PFSK-1 (cell line): Measurements from ENCODE around the gene PLA2R1.

Source experiments
- FOXP2 ChIP-seq: optimal IDR thresholded peaks from 2 replicates; pipeline ENCODE3; 2011; ENCODE audit warnings: borderline replicate concordance, control low read depth, inconsistent platforms; ENCODE audit not compliant: insufficient read depth; ENCODE audit errors: extremely low read length, extremely low read depth
- POLR2AphosphoS5 ChIP-seq: IDR thresholded peaks from 2 replicates; pipeline ENCODE4 v1.6.1; 2012; ENCODE audit warnings: low read depth, mild to moderate bottlenecking, control low read depth, low read length, moderate library complexity
- SIN3A ChIP-seq: IDR thresholded peaks from 2 replicates; pipeline ENCODE4 v1.6.1; 2012; ENCODE audit warnings: mild to moderate bottlenecking, low read length, moderate library complexity, borderline replicate concordance; ENCODE audit not compliant: insufficient read depth
- TAF1 ChIP-seq: IDR thresholded peaks from 2 replicates; pipeline ENCODE4 v1.6.1; 2012; ENCODE audit warnings: low read length, control low read depth, borderline replicate concordance; ENCODE audit not compliant: insufficient read depth
- TF ChIP-seq, protein P1 (sequence below), 2 experiments: IDR thresholded peaks; 2 replicates each; pipeline versions ENCODE4 v1.6.1 to v1.8.0; 2011 to 2012; ENCODE audit warnings: low read depth in 2 of 2, low read length in 2 of 2, control low read depth in 1 of 2, inconsistent platforms in 1 of 2, mild to moderate bottlenecking in 1 of 2, moderate library complexity in 1 of 2; ENCODE audit not compliant: insufficient read depth in 1 of 2

PLA2R1 gene

DNA sequence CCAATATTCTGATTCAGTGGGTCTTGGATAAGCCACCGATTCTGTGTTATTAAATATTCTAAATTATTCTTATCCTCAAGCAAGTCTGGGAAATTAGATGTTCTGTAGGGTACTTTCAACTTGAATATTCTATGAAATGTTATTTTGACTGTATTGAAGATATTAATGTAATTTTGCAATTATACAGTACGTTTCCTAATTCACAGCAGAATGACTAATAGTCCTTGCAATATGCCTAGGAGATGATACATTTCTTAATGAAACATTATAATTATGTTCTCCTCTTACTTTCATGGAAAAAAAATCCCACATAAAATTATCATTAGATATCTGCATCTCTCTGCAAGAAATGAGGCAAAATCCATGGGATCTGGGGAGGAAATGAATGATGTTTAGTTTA lies 46.2 kb upstream of the PLA2R1 start:
- no peak for TF ChIP-seq TAF1
- no peak for TF ChIP-seq FOXP2
- TF ChIP-seq POLR2AphosphoS5, result no peak
- TF ChIP-seq, protein P1, sequence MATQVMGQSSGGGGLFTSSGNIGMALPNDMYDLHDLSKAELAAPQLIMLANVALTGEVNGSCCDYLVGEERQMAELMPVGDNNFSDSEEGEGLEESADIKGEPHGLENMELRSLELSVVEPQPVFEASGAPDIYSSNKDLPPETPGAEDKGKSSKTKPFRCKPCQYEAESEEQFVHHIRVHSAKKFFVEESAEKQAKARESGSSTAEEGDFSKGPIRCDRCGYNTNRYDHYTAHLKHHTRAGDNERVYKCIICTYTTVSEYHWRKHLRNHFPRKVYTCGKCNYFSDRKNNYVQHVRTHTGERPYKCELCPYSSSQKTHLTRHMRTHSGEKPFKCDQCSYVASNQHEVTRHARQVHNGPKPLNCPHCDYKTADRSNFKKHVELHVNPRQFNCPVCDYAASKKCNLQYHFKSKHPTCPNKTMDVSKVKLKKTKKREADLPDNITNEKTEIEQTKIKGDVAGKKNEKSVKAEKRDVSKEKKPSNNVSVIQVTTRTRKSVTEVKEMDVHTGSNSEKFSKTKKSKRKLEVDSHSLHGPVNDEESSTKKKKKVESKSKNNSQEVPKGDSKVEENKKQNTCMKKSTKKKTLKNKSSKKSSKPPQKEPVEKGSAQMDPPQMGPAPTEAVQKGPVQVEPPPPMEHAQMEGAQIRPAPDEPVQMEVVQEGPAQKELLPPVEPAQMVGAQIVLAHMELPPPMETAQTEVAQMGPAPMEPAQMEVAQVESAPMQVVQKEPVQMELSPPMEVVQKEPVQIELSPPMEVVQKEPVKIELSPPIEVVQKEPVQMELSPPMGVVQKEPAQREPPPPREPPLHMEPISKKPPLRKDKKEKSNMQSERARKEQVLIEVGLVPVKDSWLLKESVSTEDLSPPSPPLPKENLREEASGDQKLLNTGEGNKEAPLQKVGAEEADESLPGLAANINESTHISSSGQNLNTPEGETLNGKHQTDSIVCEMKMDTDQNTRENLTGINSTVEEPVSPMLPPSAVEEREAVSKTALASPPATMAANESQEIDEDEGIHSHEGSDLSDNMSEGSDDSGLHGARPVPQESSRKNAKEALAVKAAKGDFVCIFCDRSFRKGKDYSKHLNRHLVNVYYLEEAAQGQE (IDR thresholded peaks at IDR 0.05; ENCODE audit: insufficient read depth in 1 of 2, low read depth in 2 of 2, low read length in 2 of 2), result no peak

DNA sequence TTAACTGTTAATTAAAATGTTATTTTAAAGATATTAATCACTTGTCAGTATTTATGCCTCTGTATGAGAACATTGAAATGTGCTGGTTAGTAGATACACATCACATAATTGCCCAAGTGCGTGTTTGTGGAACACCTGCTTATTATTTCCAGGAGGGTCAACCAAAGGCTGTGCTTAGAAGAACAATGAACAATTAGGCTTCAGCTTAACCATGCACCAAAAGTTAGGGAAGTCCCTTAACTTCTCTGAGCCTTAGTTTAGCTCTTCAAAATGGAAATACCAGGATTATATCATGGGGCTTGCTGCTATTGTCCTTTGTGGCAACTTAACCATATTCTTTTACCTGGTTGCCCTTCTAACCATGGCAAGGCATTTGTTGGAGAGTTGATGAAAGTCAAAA lies 43.0 kb upstream of the PLA2R1 start:
- TF ChIP-seq, protein P1 (IDR thresholded peaks at IDR 0.05; ENCODE audit: insufficient read depth in 1 of 2, low read depth in 2 of 2, low read length in 2 of 2), result no peak
- TF ChIP-seq TAF1 (no peak), POLR2AphosphoS5 (no peak), SIN3A (no peak), FOXP2 (no peak)

DNA sequence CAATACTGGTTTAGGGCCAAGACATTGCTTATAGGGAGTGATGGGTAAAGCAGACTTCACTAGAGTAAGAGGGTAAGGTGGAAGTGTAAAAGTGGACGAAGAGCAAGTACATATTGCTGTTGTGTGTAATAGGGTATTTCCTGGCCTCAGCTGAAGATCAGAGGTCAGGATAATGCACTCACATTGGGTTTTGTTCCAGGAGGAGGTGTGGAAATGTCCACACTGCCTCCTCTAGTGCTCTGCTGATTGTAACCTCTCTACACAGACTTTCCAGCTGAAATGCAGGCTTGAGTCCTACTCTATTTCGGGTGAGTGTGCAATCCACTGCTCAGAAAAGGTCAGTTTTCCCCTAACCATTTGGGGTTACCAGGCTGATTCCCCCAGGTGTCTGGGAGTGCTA lies 41.7 kb upstream of the PLA2R1 start:
- TF ChIP-seq FOXP2 (no peak), SIN3A (no peak), TAF1 (no peak), POLR2AphosphoS5 (no peak)
- TF ChIP-seq, protein P1 (IDR thresholded peaks at IDR 0.05; ENCODE audit: insufficient read depth in 1 of 2, low read depth in 2 of 2, low read length in 2 of 2), result no peak

DNA sequence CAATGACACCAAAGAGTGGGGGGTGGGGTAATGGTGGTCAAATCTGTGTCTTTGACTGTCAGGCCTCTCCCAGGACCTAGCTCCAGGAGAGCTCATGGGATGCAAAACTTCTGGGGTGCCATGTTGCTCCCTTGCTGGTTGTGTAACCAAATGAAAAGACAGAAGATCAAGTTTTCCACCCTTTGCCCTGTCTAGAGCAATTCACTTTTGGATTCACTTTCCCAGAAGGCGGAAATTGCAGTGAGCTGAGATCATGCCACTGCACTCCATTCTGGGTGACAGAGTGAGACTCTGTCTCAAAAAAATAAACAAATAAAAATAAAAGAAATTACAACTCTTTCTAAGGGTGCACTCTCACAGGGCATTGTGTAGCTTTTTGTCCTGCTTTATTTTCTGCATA lies 34.9 kb upstream of the PLA2R1 start:
- no peak for TF ChIP-seq POLR2AphosphoS5
- TF ChIP-seq TAF1, result no peak
- TF ChIP-seq, protein P1 (IDR thresholded peaks at IDR 0.05; ENCODE audit: insufficient read depth in 1 of 2, low read depth in 2 of 2, low read length in 2 of 2), result no peak
- no peak for TF ChIP-seq FOXP2
- TF ChIP-seq SIN3A, result no peak

DNA sequence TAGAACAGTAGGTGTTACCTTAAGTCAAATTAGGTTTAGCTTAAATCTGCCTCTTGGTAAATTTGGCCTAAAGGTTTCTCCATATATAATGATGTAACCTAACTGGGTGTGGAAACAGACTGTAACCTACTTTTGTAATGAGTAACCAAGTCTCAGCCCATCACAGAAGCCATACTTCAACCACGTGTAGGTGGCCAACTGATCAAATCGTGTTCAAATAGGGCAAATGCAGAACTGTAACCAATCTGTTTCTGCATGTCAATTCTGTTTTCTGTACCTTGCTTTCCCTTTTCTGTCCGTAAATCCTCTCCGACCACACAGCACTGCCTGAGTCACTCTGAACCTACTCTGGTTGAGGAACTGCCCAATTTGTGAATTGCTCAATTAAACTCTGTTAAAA lies 34.0 kb upstream of the PLA2R1 start:
- TF ChIP-seq FOXP2 (no peak), POLR2AphosphoS5 (no peak), SIN3A (no peak), TAF1 (no peak)
- TF ChIP-seq, protein P1 (IDR thresholded peaks at IDR 0.05; ENCODE audit: insufficient read depth in 1 of 2, low read depth in 2 of 2, low read length in 2 of 2), result no peak
